GM18870 (cell line): Measurements from ENCODE around the gene ALDH3B1.

Experiments
- ATAC-seq: cut with Tn5 transposase; IDR thresholded peaks from one replicate; pipeline ENCODE4 v1.9.1; 2021; ENCODE audit warnings: moderate library complexity; ENCODE audit not compliant: unreplicated experiment

ALDH3B1 gene

GRCh38 chr11:67996622-67997474 is 13.3 kb upstream of the ALDH3B1 start:
- no peak for ATAC-seq

GRCh38 chr11:67997475-67997921 is 12.6 kb upstream of the ALDH3B1 start:
- no peak for ATAC-seq

GRCh38 chr11:67998150-67999045 is 11.7 kb upstream of the ALDH3B1 start:
- no peak for ATAC-seq

- no peak for ATAC-seq
Observed at GRCh38 chr11:67999201-67999629, 10.9 kb upstream of the ALDH3B1 start.

- no peak for ATAC-seq
Observed at GRCh38 chr11:67999704-68000103, 10.4 kb upstream of the ALDH3B1 start.

- ATAC-seq: no peak
Observed at GRCh38 chr11:68002575-68002937, 7.6 kb upstream of the ALDH3B1 start.

GRCh38 chr11:68002938-68003845 is 6.9 kb upstream of the ALDH3B1 start:
- no peak for ATAC-seq

- ATAC-seq: no peak
Observed at GRCh38 chr11:68003846-68004550, 6.1 kb upstream of the ALDH3B1 start, which contains the start of gene UNC93B1. TSS of gene UNC93B1 (minus strand) at chr11:68004097. CDS start at chr11:68004043, 54 bp downstream.

GRCh38 chr11:68004551-68005335 is 5.4 kb upstream of the ALDH3B1 start:
- ATAC-seq: no peak

- ATAC-seq: no peak
Observed at GRCh38 chr11:68006606-68007166, 3.4 kb upstream of the ALDH3B1 start.

- ATAC-seq: no peak
Observed at GRCh38 chr11:68007498-68008380, 2.4 kb upstream of the ALDH3B1 start.

GRCh38 chr11:68008381-68009337 is 1.5 kb upstream of the ALDH3B1 start:
- no peak for ATAC-seq

GRCh38 chr11:68009391-68010089 is 587 bp upstream of the ALDH3B1 start:
- no peak for ATAC-seq

GRCh38 chr11:68011051-68011943 is 1.2 kb downstream of the ALDH3B1 start:
- no peak for ATAC-seq
